B cell (primary cell): ENCODE data around the gene GLRA3. TPM values are rescaled to one million over a fixed set of nuclear protein-coding genes. Genes with fewer than 3 reads are reported as not detected.

Experiments used
- ATAC-seq: fragments of 200-7000 bp; cut with Tn5 transposase; one replicate; pipeline ENCODE4 v1.10.0; 2021; ENCODE audit warnings: low read depth, mild to moderate bottlenecking, moderate number of reproducible peaks, moderate library complexity
- CTCF ChIA-PET: fragments of 350-600 bp; sonication (Branson Sonifier 250); formaldehyde crosslinking; loops from one replicate; lab custom pipeline; 2021; ENCODE audit warnings: antibody characterized with exemption, inconsistent platforms; lab: Charles Lee
- POLR2A ChIA-PET: fragments of 350-600 bp; sonication (Branson Sonifier 250); formaldehyde crosslinking; loops from one replicate; lab custom pipeline; 2021; ENCODE audit warnings: antibody characterized with exemption; lab: Charles Lee
- DNase-seq: peaks from one replicate; pipeline ENCODE4 v3.0.0; 2013
- H2AFZ ChIP-seq: 2 replicates; pipeline ENCODE4 v1.6.1; 2012; ENCODE audit warnings: mild to moderate bottlenecking, low read depth, low read length; ENCODE audit not compliant: insufficient read depth, poor library complexity, severe bottlenecking
- H3K27ac ChIP-seq, 2 donors: 1 replicate in 1 of 2; 2 replicates in 1 of 2; pipeline ENCODE4 v1.5.1; 2012 to 2013; ENCODE audit warnings: low read length in 2 of 2, mild to moderate bottlenecking in 2 of 2, moderate library complexity in 1 of 2
- H3K27me3 ChIP-seq, 4 experiments: fragments of 200-600 bp in 1 of 4; sonication (generic) in 1 of 4; replicated peaks in 1 of 4; 1 replicate in 2 of 4; 2 replicates in 2 of 4; pipeline versions ENCODE4 v1.6.1 to v1.7.0; 2013 to 2016; ENCODE audit warnings: low read length in 3 of 4, mild to moderate bottlenecking in 2 of 4, mixed read lengths in 1 of 4, moderate library complexity in 1 of 4; ENCODE audit not compliant: insufficient read depth in 4 of 4, control insufficient read depth in 3 of 4; ENCODE audit errors: control extremely low read depth in 1 of 4
- H3K36me3 ChIP-seq, 2 experiments: replicated peaks in 1 of 2; 1 replicate in 1 of 2; 2 replicates in 1 of 2; pipeline versions ENCODE4 v1.6.1 to v1.7.1; 2013; ENCODE audit warnings: low read length in 1 of 2; ENCODE audit not compliant: insufficient read depth in 2 of 2, control insufficient read depth in 1 of 2; ENCODE audit errors: control extremely low read depth in 1 of 2, extremely low read depth in 1 of 2
- H3K4me1 ChIP-seq, 2 donors: fragments of 200-600 bp in 1 of 2; sonication (generic) in 1 of 2; 1 replicate in 1 of 2; 2 replicates in 1 of 2; pipeline versions ENCODE4 v1.5.1 to v1.6.1; 2013 to 2017; ENCODE audit warnings: low read length in 2 of 2; ENCODE audit not compliant: control insufficient read depth in 2 of 2, insufficient read depth in 2 of 2
- H3K4me2 ChIP-seq: replicated peaks from 2 replicates; pipeline ENCODE3; 2012; ENCODE audit warnings: mild to moderate bottlenecking, low read depth, low read length; ENCODE audit not compliant: poor library complexity, severe bottlenecking
- H3K4me3 ChIP-seq, 5 experiments: fragments of 200-600 bp in 1 of 5; sonication (generic) in 1 of 5; 1 replicate in 3 of 5; 2 replicates in 2 of 5; pipeline versions ENCODE4 v1.5.1 to v1.7.0; 2011 to 2016; ENCODE audit warnings: low read length in 4 of 5, mild to moderate bottlenecking in 4 of 5, low read depth in 2 of 5, control low read depth in 1 of 5, moderate library complexity in 1 of 5; ENCODE audit not compliant: insufficient read depth in 1 of 5; ENCODE audit errors: control extremely low read depth in 1 of 5, extremely low read depth in 1 of 5
- H3K79me2 ChIP-seq: fragments of 200-600 bp; sonication (generic); one replicate; pipeline ENCODE4 v1.6.0; 2016; ENCODE audit warnings: low read length; ENCODE audit not compliant: control insufficient read depth, insufficient read depth
- H3K9ac ChIP-seq: fragments of 200-600 bp; sonication (generic); 2 replicates; pipeline ENCODE4 v1.6.1; 2017; ENCODE audit warnings: mild to moderate bottlenecking, low read length, moderate library complexity
- H3K9me3 ChIP-seq, 3 donors: one replicate each; pipeline versions ENCODE4 v1.6.1 to v1.7.1; 2013; ENCODE audit warnings: low read length in 2 of 3; ENCODE audit not compliant: control insufficient read depth in 2 of 3, insufficient read depth in 1 of 3; ENCODE audit errors: control extremely low read depth in 1 of 3
- H4K20me1 ChIP-seq: 2 replicates; pipeline ENCODE4 v1.6.0; 2012; ENCODE audit warnings: mild to moderate bottlenecking, low read length; ENCODE audit not compliant: insufficient read depth, control insufficient read depth, poor library complexity, severe bottlenecking
- H3K27ac Mint-ChIP-seq: one replicate; pipeline ENCODE4 v1.8.0; 2021; ENCODE audit warnings: mixed read lengths
- H3K27me3 Mint-ChIP-seq: one replicate; pipeline ENCODE4 v1.8.0; 2021; ENCODE audit warnings: mixed read lengths
- H3K4me1 Mint-ChIP-seq: one replicate; pipeline ENCODE4 v1.8.0; 2021; ENCODE audit warnings: mixed read lengths
- H3K4me3 Mint-ChIP-seq: one replicate; pipeline ENCODE4 v1.8.0; 2021; ENCODE audit warnings: mixed read lengths
- H3K9me3 Mint-ChIP-seq: one replicate; pipeline ENCODE4 v1.8.0; 2022; ENCODE audit warnings: mixed read lengths; ENCODE audit not compliant: insufficient read depth
- CTCF ChIP-seq: fragments of 200-600 bp; IDR thresholded peaks from one replicate; pipeline ENCODE4 v1.8.0; 2022; ENCODE audit warnings: antibody characterized with exemption, mild to moderate bottlenecking
- EZH2 ChIP-seq: IDR thresholded peaks from 2 replicates; pipeline ENCODE4 v1.6.1; 2012; ENCODE audit warnings: borderline replicate concordance, low read depth, mild to moderate bottlenecking, moderate library complexity, low read length; ENCODE audit not compliant: insufficient read depth, poor library complexity, severe bottlenecking
- WGBS: methylation state at CpG from one replicate; pipeline ENCODE4 v1.1.5; 2013; ENCODE audit warnings: missing lambda C conversion rate; ENCODE audit not compliant: insufficient coverage; 5-methylcytosine and 5-hydroxymethylcytosine counted together
- intact Hi-C: fragments of 100-400 bp; cut with micrococcal nuclease; formaldehyde crosslinking; loops from one replicate; pipeline ENCODE4 v1.10.0; 2022
- polyA plus RNA-seq: library from polyadenylated mRNA; depleted of rRNA; stranded (reverse); fragments of >200 nt; gene quantifications from 2 replicates; pipeline ENCODE4 v1.2.3, GENCODE V29; 2012
- total RNA-seq, 2 donors: library from RNA; stranded (reverse); fragments of 120-200 nt in 1 of 2; gene quantifications; 1 replicate in 1 of 2; 2 replicates in 1 of 2; pipeline versions ENCODE4 v1.2.3 to v1.2.4, GENCODE V29; 2013 to 2022

GLRA3 gene
- total and polyA plus RNA-seq, 2 donors (not counting 1 experiment from before 2014, with no cell fraction given): 0.12 to 0.30 TPM

GRCh38 chr4:174672276-174672675 is 156.8 kb downstream of the GLRA3 start:
- no peak for TF ChIP-seq EZH2
- no peak for TF ChIP-seq CTCF
- no peak overlapping the region for H2AFZ ChIP-seq
- no peaks in the 10 kb centered on the region for H3K36me3 ChIP-seq
- DNase-seq: no peak
- no peak overlapping the region for H3K27ac Mint-ChIP-seq
- intact Hi-C loops: no loop called here
- ChIA-PET POLR2A (no interaction called here), CTCF (no interaction called here)
- H3K4me1 Mint-ChIP-seq: no peaks in the 10 kb centered on the region
- H4K20me1 ChIP-seq: no peaks in the 10 kb centered on the region
- H3K27me3 ChIP-seq: no peaks in the 10 kb centered on the region
- H3K4me3 Mint-ChIP-seq: no peak overlapping the region
- H3K27ac ChIP-seq: no peak overlapping the region
- no peaks in the 10 kb centered on the region for H3K27me3 Mint-ChIP-seq
- H3K79me2 ChIP-seq: no peaks in the 10 kb centered on the region
- H3K4me3 ChIP-seq: no peak overlapping the region
- WGBS: no CpG with 5 or more reads among the region's 4 CpGs
- H3K9ac ChIP-seq: no peak overlapping the region
- H3K4me1 ChIP-seq: no peaks in the 10 kb centered on the region
- H3K9me3 ChIP-seq: no peaks in the 10 kb centered on the region
- H3K9me3 Mint-ChIP-seq: no peaks in the 10 kb centered on the region
- no peak overlapping the region for H3K4me2 ChIP-seq
- no peak for ATAC-seq

- ATAC-seq (no peak), DNase-seq (no peak)
- ChIA-PET POLR2A (no interaction called here), CTCF (no interaction called here)
- no peaks in the 10 kb centered on the region for H3K27me3 ChIP-seq
- Mint-ChIP-seq H3K4me3 (no peak overlapping the region), H3K9me3 (no peaks in the 10 kb centered on the region), H3K27me3 (no peaks in the 10 kb centered on the region), H3K4me1 (no peaks in the 10 kb centered on the region), H3K27ac (no peak overlapping the region)
- H3K4me2 ChIP-seq: no peak overlapping the region
- no peaks in the 10 kb centered on the region for H3K4me1 ChIP-seq
- H3K9ac ChIP-seq: no peak overlapping the region
- WGBS: 100% methylated on average over 1 of the region's 3 CpGs
- H3K79me2 ChIP-seq: no peaks in the 10 kb centered on the region
- H3K9me3 ChIP-seq: no peaks in the 10 kb centered on the region
- no peak for TF ChIP-seq EZH2
- TF ChIP-seq CTCF: no peak
- intact Hi-C loops: no loop called here
- H3K4me3 ChIP-seq: no peak overlapping the region
- H2AFZ ChIP-seq: no peak overlapping the region
- no peak overlapping the region for H3K27ac ChIP-seq
- H3K36me3 ChIP-seq: no peaks in the 10 kb centered on the region
- no peaks in the 10 kb centered on the region for H4K20me1 ChIP-seq
These were observed 159.8 kb downstream of the GLRA3 start for GRCh38 chr4:174669270-174669669.
